ENCODE data around the gene VAMP4. TPM values are rescaled to one million over a fixed set of nuclear protein-coding genes. Genes with fewer than 3 reads are reported as not detected.

The VAMP4 gene
- total and polyA plus RNA-seq, 2 donors (not counting 3 experiments of a cell fraction or from before 2014, with no cell fraction given): 2.1 to 10.4 TPM

GRCh38 chr1:171683870-171684269 is 58.0 kb downstream of the VAMP4 start:
- FAIRE-seq: no peak
- POLR2A ChIA-PET: no interaction called here
- intact Hi-C loops (cut with micrococcal nuclease): no loop called here

More at GRCh38 chr1:171683870-171684269, 58.0 kb downstream of the VAMP4 start:
- no peaks in the 10 kb centered on the region for H3K36me3 ChIP-seq (ENCODE audit: control insufficient read depth in 2 of 2, extremely low read depth in 1 of 2, insufficient read depth in 2 of 2, low read length in 2 of 2)
- H3K9me1 ChIP-seq (replicated peaks; ENCODE audit: control insufficient read depth, extremely low read depth, insufficient read depth, low read length): no peaks in the 10 kb centered on the region
- H3K9ac ChIP-seq (replicated peaks; ENCODE audit: extremely low read depth, insufficient read depth, low read length): no peak overlapping the region
- no peaks in the 10 kb centered on the region for H3K79me2 ChIP-seq (ENCODE audit: control insufficient read depth, insufficient read depth, low read length)
- no peaks in the 10 kb centered on the region for H3K4me1 ChIP-seq (ENCODE audit: control insufficient read depth, extremely low read depth, insufficient read depth, low read length)
- H3K9me3 ChIP-seq (replicated peaks; ENCODE audit: control insufficient read depth, insufficient read depth, low read length): no peaks in the 10 kb centered on the region
- H4K20me1 ChIP-seq (replicated peaks; ENCODE audit: control insufficient read depth, extremely low read depth, insufficient read depth, low read length): no peaks in the 10 kb centered on the region
- H2AFZ ChIP-seq (ENCODE audit: low read depth, low read length): no peak overlapping the region
- no peak overlapping the region for H3K27ac ChIP-seq (ENCODE audit: insufficient read depth, low read depth, low read length)
- no TSS peak for BruUV-seq (replicated peaks)
- H3K4me3 ChIP-seq (replicated peaks in 1 of 3; ENCODE audit: insufficient read depth in 1 of 3, low read depth in 1 of 3, low read length in 3 of 3): no peak overlapping the region
- CTCF ChIA-PET: no interaction called here
- dilution Hi-C loops (cut with MboI; ENCODE audit: extremely low pct_ligation_motif_present, low sequenced_read_pairs): no loop called here
- no peak for DNase-seq (ENCODE audit: low read depth, low spot score)
- TF ChIP-seq CTCF (IDR thresholded peaks at IDR 0.05; ENCODE audit: extremely low read depth in 1 of 2, insufficient read depth in 1 of 2, low read depth in 1 of 2, low read length in 2 of 2) (no peak), JUN (IDR thresholded peaks at IDR 0.05; ENCODE audit: borderline replicate concordance, insufficient read depth, insufficient read length, low read depth) (no peak), GATA2 (IDR thresholded peaks at IDR 0.05; ENCODE audit: insufficient read depth, insufficient read length, low read depth, low read length) (no peak), POLR2AphosphoS5 (IDR thresholded peaks at IDR 0.05; ENCODE audit: insufficient read depth, low read depth, low read length) (no peak), POLR2A (IDR thresholded peaks at IDR 0.05; ENCODE audit: low read depth, low read length) (no peak), EZH2 (IDR thresholded peaks at IDR 0.05; ENCODE audit: borderline replicate concordance, low read depth, low read length, severe bottlenecking) (no peak), MYC (IDR thresholded peaks at IDR 0.05; ENCODE audit: low read depth, low read length) (no peak), MAX (IDR thresholded peaks at IDR 0.05; ENCODE audit: insufficient read depth, insufficient read length) (no peak), FOS (IDR thresholded peaks at IDR 0.05; ENCODE audit: borderline replicate concordance, insufficient read depth, low read length) (no peak)
- no peak overlapping the region for H3K4me2 ChIP-seq (ENCODE audit: insufficient read depth, low read length)
- H3K27me3 ChIP-seq (ENCODE audit: control insufficient read depth in 2 of 2, insufficient read depth in 2 of 2, low read length in 2 of 2): peaks cover 2% of the 10 kb centered on the region in 2 experiments
